Progenitor cell of endocrine pancreas (in vitro differentiated cells): ENCODE measurements around the gene RAB40B. TPM values are rescaled to one million over a fixed set of nuclear protein-coding genes. Genes with fewer than 3 reads are reported as not detected.

Source experiments
- DNase-seq: peaks from one replicate; pipeline ENCODE4 v3.0.0; 2021; ENCODE audit warnings: low spot score; ENCODE audit not compliant: unreplicated experiment
- H3K27ac Mint-ChIP-seq: 2 replicates; pipeline ENCODE4 v1.8.0; 2021; ENCODE audit warnings: mild to moderate bottlenecking, moderate library complexity, mixed read lengths
- H3K27me3 Mint-ChIP-seq: 2 replicates; pipeline ENCODE4 v1.8.0; 2021; ENCODE audit warnings: mixed read lengths
- H3K36me3 Mint-ChIP-seq: 2 replicates; pipeline ENCODE4 v1.8.0; 2022; ENCODE audit warnings: mixed read lengths; ENCODE audit not compliant: insufficient read depth
- H3K4me1 Mint-ChIP-seq: 2 replicates; pipeline ENCODE4 v1.8.0; 2021; ENCODE audit warnings: low read depth, mixed read lengths
- H3K4me3 Mint-ChIP-seq: 2 replicates; pipeline ENCODE4 v1.8.0; 2021; ENCODE audit warnings: low read depth, mild to moderate bottlenecking, moderate library complexity, mixed read lengths
- H3K9me3 Mint-ChIP-seq: 2 replicates; pipeline ENCODE4 v1.8.0; 2021; ENCODE audit warnings: low read depth, mixed read lengths
- CTCF ChIP-seq: fragments of 200-600 bp; sonication (generic); IDR thresholded peaks from one replicate; pipeline ENCODE4 v1.5.0; 2021; ENCODE audit warnings: antibody characterized with exemption, mild to moderate bottlenecking; ENCODE audit not compliant: unreplicated experiment
- total RNA-seq: library from RNA; stranded (reverse); gene quantifications from 2 replicates; pipeline ENCODE4 v1.2.1, GENCODE V29; 2021

RAB40B gene
- total RNA-seq, 1 donor from 2014 or later, result 13.3 TPM

GRCh38 chr17:82633343-82633742 is 65.2 kb downstream of the RAB40B start:
- Mint-ChIP-seq H3K27ac (peak overlapping the region; percentile 62), H3K36me3 (peaks cover 36% of the 10 kb centered on the region), H3K4me1 (peaks cover 19% of the 10 kb centered on the region), H3K9me3 (peaks cover 9% of the 10 kb centered on the region), H3K27me3 (no peaks in the 10 kb centered on the region), H3K4me3 (no peak overlapping the region)
- no peak for DNase-seq
- TF ChIP-seq CTCF, result no peak

- no peak for DNase-seq
- H3K9me3 Mint-ChIP-seq, result peaks cover 8% of the 10 kb centered on the region
- H3K27me3 Mint-ChIP-seq, result no peaks in the 10 kb centered on the region
- H3K36me3 Mint-ChIP-seq, result peaks cover 31% of the 10 kb centered on the region
- peaks cover 16% of the 10 kb centered on the region for H3K4me1 Mint-ChIP-seq
- H3K4me3 Mint-ChIP-seq, result no peak overlapping the region
- TF ChIP-seq CTCF, result no peak
- H3K27ac Mint-ChIP-seq, result peak overlapping the region; percentile 56
These were observed 66.0 kb downstream of the RAB40B start for GRCh38 chr17:82632451-82632850.

- Mint-ChIP-seq H3K4me1 (peaks cover 7% of the 10 kb centered on the region), H3K4me3 (no peak overlapping the region), H3K9me3 (peaks cover under 1% of the 10 kb centered on the region), H3K27ac (no peak overlapping the region), H3K27me3 (no peaks in the 10 kb centered on the region), H3K36me3 (peaks cover 26% of the 10 kb centered on the region)
- no peak for TF ChIP-seq CTCF
- no peak for DNase-seq
These were observed 67.0 kb downstream of the RAB40B start for GRCh38 chr17:82631544-82631943.

GRCh38 chr17:82630212-82630611 is 68.3 kb downstream of the RAB40B start:
- peaks cover 27% of the 10 kb centered on the region for H3K36me3 Mint-ChIP-seq
- H3K9me3 Mint-ChIP-seq, result no peaks in the 10 kb centered on the region
- no peak for DNase-seq
- no peaks in the 10 kb centered on the region for H3K27me3 Mint-ChIP-seq
- H3K27ac Mint-ChIP-seq, result peak overlapping the region; percentile 82
- H3K4me1 Mint-ChIP-seq, result peaks cover 2% of the 10 kb centered on the region
- no peak overlapping the region for H3K4me3 Mint-ChIP-seq
- TF ChIP-seq CTCF, result no peak

- no peak for TF ChIP-seq CTCF
- peak overlapping the region; percentile 69 for H3K27ac Mint-ChIP-seq
- peaks cover 2% of the 10 kb centered on the region for H3K4me1 Mint-ChIP-seq
- DNase-seq, result no peak
- peaks cover 27% of the 10 kb centered on the region for H3K36me3 Mint-ChIP-seq
- H3K4me3 Mint-ChIP-seq, result no peak overlapping the region
- H3K27me3 Mint-ChIP-seq, result no peaks in the 10 kb centered on the region
- no peaks in the 10 kb centered on the region for H3K9me3 Mint-ChIP-seq
These were observed 68.8 kb downstream of the RAB40B start for GRCh38 chr17:82629748-82630147.
